Skeletal muscle tissue (tissue), 4 donors: ENCODE results near the gene SEC22A. TPM values are rescaled to one million over a fixed set of nuclear protein-coding genes. Genes with fewer than 3 reads are reported as not detected.

Experiments used
- H3K27ac ChIP-seq: one replicate; pipeline ENCODE4 v1.7.0; 2013; ENCODE audit warnings: mild to moderate bottlenecking, low read depth, low read length, inconsistent platforms
- H3K27me3 ChIP-seq, 3 donors: one replicate each; pipeline ENCODE4 v1.7.0; 2013; ENCODE audit warnings: low read length in 3 of 3; ENCODE audit not compliant: control insufficient read depth in 3 of 3, insufficient read depth in 3 of 3
- H3K36me3 ChIP-seq, 3 donors: one replicate each; pipeline ENCODE4 v1.7.0; 2013; ENCODE audit warnings: low read length in 3 of 3; ENCODE audit not compliant: control insufficient read depth in 3 of 3, insufficient read depth in 3 of 3
- H3K4me1 ChIP-seq, 3 donors: one replicate each; pipeline ENCODE4 v1.7.0; 2013; ENCODE audit warnings: low read length in 3 of 3, mild to moderate bottlenecking in 3 of 3; ENCODE audit not compliant: control insufficient read depth in 3 of 3, insufficient read depth in 3 of 3
- H3K4me3 ChIP-seq, 3 donors: one replicate each; pipeline ENCODE4 v1.7.0; 2013; ENCODE audit warnings: low read length in 3 of 3
- H3K9ac ChIP-seq, 3 donors: one replicate each; pipeline ENCODE4 v1.7.0; 2013; ENCODE audit warnings: low read length in 3 of 3, mild to moderate bottlenecking in 3 of 3, moderate library complexity in 2 of 3, low read depth in 1 of 3
- H3K9me3 ChIP-seq, 3 donors: one replicate each; pipeline ENCODE4 v1.7.0; 2013; ENCODE audit warnings: low read length in 3 of 3; ENCODE audit not compliant: control insufficient read depth in 3 of 3
- total RNA-seq: library from RNA; depleted of rRNA; stranded (reverse); fragments of >200 nt; gene quantifications from one replicate; pipeline ENCODE4 v1.2.3, GENCODE V29; 2014
- donor health status: Osteomylitis.

SEC22A gene
- total RNA-seq, 1 donor from 2014 or later: 54.8 TPM

DNA sequence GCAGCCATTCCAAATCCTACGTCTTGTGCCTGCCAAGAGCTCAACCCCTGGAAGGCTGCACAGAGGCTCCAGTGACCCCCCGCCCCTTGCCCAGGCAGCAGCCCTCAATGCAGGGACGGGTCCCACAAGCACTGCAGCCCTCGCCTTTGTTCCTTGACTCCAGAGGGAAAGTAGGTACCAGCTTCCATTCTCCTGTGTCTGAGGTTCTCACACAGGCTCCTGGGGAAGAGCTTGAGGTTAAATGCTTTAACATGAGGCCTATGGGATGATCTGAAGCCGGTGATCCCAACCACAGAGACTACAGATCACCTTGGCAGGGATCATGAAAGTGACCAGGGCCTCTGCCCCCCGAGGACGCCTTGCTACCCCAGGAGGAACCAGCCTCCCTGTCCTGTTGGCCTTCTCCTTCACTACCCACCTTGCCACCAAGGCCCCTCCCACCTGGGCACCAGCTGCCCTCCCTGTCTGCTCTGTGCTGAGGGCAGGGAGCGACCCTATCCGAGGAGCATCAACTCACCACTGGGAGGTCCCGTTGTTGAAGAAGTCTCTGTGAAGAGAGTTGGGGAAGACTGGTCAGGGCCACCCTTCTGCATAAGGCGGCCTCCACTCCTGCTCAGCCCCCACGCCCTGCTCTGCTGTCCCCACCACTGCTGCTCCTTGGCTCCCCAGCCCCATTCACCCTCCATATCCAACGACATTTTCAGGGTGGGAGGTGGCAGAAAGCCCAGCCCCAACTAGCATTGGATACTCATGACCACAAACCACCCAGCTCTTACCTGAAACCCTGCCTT lies 95.3 kb downstream of the SEC22A start:
- Histone ChIP-seq H3K9me3 (no peaks in the 10 kb centered on the region), H3K36me3 (peaks cover 0 to 2% (median 0%) of the 10 kb centered on the region in 3 donors), H3K9ac (no peak overlapping the region), H3K27ac (no peak overlapping the region), H3K27me3 (peaks cover 0 to 18% (median 13%) of the 10 kb centered on the region in 3 donors), H3K4me1 (no peaks in the 10 kb centered on the region), H3K4me3 (no peak overlapping the region)

DNA sequence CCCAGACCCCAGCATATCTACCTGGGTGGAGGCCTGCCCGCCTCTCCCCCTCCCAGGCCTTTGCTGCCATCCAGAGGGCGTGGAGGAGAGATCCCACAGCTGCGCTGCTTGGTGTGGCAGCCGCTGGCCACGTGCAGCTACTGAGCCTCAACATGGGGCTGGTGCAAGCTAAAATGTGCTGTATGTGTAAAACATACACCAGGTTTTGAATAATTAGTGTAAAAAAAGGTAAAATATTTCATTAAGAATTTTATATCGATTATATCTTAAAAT lies 95.8 kb downstream of the SEC22A start:
- H3K9me3 ChIP-seq: no peaks in the 10 kb centered on the region
- no peak overlapping the region for H3K27ac ChIP-seq
- no peaks in the 10 kb centered on the region for H3K4me1 ChIP-seq
- peaks cover 0 to 13% (median 9%) of the 10 kb centered on the region in 3 donors for H3K27me3 ChIP-seq
- H3K9ac ChIP-seq: no peak overlapping the region
- peaks cover 0 to 2% (median 0%) of the 10 kb centered on the region in 3 donors for H3K36me3 ChIP-seq
- H3K4me3 ChIP-seq: no peak overlapping the region

DNA sequence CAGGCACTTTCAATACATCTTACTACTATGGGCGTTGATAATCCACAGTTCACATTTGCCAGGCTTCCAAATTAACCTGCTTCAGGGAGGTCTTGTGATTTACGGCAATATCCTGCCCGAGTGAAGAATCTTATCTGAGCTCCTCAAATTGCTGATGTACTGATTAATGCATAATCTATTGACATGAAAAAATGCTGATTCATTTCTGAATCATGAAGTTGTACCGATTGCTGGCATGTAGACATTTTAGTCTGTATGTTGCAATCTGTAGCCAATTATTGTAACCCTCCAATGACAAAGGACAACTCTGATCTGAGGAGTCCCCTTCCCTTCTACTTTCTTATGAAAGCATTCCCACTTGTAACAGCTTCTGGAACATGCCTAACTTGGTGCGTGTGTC lies 97.2 kb downstream of the SEC22A start:
- Histone ChIP-seq H3K4me1 (no peaks in the 10 kb centered on the region), H3K9me3 (no peaks in the 10 kb centered on the region), H3K27ac (no peak overlapping the region), H3K27me3 (peaks cover 0 to 12% (median 9%) of the 10 kb centered on the region in 3 donors), H3K36me3 (peaks cover 0 to 2% (median 0%) of the 10 kb centered on the region in 3 donors), H3K4me3 (no peak overlapping the region), H3K9ac (no peak overlapping the region)

DNA sequence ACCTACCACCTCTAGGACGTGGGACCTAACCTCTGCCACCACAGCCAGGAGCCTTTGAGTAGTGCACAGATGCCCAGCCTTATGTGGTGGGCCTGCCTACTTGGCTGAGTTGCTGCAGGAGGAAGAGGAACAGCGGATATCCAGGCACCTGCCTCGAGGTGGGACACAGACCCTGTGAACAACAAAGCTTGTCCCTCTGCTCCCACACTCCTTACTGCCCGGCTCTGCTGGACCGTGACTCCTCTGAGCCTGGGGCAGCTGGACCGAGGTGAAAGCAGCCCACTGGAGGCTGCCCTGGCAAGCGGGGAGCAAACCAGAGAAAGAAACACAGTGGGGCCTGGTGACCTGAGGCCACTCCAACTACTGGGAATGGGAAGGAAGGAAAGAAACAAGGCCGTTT lies 97.8 kb downstream of the SEC22A start:
- Histone ChIP-seq H3K4me3 (no peak overlapping the region), H3K9me3 (no peaks in the 10 kb centered on the region), H3K27me3 (peaks cover 0 to 12% (median 9%) of the 10 kb centered on the region in 3 donors), H3K9ac (no peak overlapping the region), H3K4me1 (no peaks in the 10 kb centered on the region), H3K36me3 (peaks cover 0 to 2% (median 0%) of the 10 kb centered on the region in 3 donors), H3K27ac (no peak overlapping the region)

DNA sequence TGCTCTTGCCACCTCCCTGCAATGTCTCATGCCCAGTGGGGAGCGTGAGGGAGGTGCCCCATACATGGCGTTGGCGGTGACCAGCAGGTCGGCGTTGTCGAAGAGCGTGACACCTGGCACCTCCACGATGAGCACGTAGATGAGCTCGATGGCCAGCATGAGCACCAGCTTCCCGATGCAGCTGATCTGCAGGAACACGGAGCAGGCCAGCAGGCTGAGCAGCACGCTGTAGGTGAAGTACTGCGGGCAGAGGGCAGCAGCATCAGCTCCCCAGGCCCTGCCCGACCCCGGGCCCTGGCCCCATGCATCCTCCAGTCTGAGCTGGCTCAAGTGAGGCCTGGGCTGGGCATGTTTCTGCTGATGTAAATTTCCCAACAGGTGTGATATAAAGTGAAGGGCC lies 98.3 kb downstream of the SEC22A start:
- Histone ChIP-seq H3K27me3 (peaks cover 0 to 12% (median 9%) of the 10 kb centered on the region in 3 donors), H3K36me3 (peaks cover 0 to 2% (median 0%) of the 10 kb centered on the region in 3 donors), H3K9ac (no peak overlapping the region), H3K4me1 (no peaks in the 10 kb centered on the region), H3K4me3 (no peak overlapping the region), H3K9me3 (no peaks in the 10 kb centered on the region), H3K27ac (no peak overlapping the region)

DNA sequence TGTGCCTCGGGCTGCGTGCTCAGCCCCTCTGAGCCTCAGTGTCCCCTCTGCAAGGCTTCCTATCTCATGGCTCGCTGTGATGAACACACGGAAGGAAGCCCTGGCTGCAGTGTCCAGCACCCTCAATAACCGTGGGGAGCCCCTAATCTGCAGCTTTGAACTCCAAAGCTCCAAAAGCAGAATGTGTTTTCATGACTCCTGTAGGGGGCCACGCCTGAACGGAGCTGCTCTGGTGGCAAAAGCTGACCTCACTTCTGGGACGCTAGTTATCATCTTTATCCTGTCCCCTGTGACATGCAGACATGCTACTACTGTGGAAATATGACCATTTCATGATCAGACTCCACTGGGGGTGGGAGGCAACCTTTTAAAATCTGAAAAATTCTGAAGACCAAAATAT lies 98.8 kb downstream of the SEC22A start:
- Histone ChIP-seq H3K9ac (no peak overlapping the region), H3K36me3 (peaks cover 0 to 2% (median 0%) of the 10 kb centered on the region in 3 donors)

DNA sequence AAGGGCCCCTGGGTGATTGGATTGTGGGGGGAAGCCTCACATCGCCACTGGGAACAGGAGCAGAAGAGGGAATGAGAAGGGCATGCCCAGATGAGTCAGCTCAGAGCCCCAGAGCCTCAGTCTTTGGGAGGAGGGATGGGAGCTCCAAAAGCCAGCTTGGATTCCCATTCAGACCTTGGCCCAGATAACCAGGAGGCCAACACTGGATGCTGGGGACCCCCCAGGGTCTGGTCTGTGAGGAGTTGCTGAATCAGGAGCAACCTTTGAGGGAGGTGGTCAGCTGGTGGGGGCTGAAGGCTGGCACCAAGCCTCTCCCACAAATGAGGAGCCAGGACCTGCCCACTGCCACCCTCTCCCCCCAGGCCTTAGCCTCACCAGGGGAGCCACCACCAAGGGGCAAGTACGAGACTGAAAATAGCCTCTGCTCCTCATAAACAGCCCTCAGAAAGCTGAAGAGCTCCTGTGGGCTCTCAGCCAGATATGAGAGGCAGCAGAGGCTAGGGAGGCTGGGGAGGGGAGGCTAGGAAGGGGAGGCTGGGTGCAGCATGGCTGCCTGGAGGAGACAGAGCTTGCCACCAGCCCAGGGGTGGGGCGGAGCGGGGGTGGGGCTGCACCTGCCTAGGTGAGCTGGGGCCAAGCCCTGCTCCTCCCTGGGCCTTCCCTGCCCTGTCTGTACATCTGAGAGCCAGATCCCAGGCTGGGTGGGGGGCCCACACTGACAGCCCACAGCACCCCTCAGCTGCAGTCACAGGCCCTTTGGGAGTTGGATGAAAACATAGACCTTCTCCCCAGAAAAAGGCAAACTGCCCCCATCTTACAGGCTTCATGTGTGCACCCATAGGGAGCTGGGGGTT lies 99.8 kb downstream of the SEC22A start:
- H3K9me3 ChIP-seq: no peaks in the 10 kb centered on the region
- no peak overlapping the region for H3K4me3 ChIP-seq
- H3K27me3 ChIP-seq: peaks cover 0 to 8% (median 3%) of the 10 kb centered on the region in 3 donors
- no peaks in the 10 kb centered on the region for H3K4me1 ChIP-seq
- no peak overlapping the region for H3K9ac ChIP-seq
- H3K36me3 ChIP-seq: peaks cover 0 to 2% (median 0%) of the 10 kb centered on the region in 3 donors
- no peak overlapping the region for H3K27ac ChIP-seq

More for the DNA sequence above, 98.8 kb downstream of the SEC22A start:
- H3K27ac ChIP-seq: no peak overlapping the region
- H3K4me1 ChIP-seq: no peaks in the 10 kb centered on the region
- H3K9me3 ChIP-seq: no peaks in the 10 kb centered on the region
- H3K4me3 ChIP-seq: no peak overlapping the region
- H3K27me3 ChIP-seq: peaks cover 0 to 8% (median 7%) of the 10 kb centered on the region in 3 donors

DNA sequence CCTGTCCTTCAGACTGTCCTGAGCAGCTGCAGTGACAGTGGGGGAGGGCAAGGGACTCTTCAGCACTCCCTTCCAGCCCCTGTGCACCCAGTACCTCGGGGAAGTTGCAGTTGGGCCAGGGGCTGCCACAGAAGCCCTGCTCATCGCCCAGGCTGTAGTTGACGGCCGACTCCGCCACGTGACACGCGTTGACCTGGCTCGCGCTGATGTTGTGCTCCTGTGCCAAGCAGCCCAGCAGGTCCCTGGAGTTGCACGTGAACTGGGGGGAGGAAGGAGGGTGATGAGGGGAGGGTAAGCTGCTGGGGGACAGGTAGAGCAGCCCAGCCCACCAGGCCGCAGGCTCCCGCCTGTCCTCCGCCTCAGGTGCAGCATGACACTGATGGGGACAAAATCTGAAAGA lies 101.2 kb downstream of the SEC22A start:
- H3K9me3 ChIP-seq: no peaks in the 10 kb centered on the region
- no peak overlapping the region for H3K27ac ChIP-seq
- H3K4me1 ChIP-seq: no peaks in the 10 kb centered on the region
- no peak overlapping the region for H3K9ac ChIP-seq
- H3K4me3 ChIP-seq: no peak overlapping the region
- H3K27me3 ChIP-seq: peaks cover 0 to 8% (median 3%) of the 10 kb centered on the region in 3 donors
- peaks cover 0 to 2% (median 0%) of the 10 kb centered on the region in 3 donors for H3K36me3 ChIP-seq

DNA sequence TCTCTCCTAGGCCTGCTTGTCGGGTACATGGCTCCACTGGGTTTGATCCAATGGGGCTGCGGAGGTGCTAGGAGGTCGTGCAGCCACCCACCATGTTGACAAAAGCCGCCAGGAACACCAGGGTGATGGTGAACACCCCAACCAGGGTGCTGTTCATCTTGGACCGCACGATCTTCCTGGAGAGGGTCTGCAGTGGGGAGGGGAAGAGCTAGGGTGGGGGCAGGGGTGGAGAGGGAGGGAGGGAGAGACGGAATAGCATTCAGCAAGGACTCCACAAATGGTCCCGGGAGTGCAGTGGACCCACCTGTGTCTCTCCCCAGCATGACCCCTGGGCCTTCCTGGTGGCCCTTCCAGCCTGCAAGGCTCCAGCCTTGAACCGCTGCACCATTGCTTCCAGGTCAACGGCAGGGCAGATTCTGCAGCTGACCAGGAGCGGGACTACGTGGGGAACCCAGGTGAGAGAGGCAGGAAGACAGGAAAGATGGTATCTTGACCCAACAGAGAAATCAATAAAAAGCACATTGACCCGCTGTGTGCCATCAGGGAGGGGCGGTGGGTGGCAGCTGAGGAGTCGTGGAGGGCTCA lies 102.3 kb downstream of the SEC22A start:
- H3K9me3 ChIP-seq: no peaks in the 10 kb centered on the region
- H3K4me1 ChIP-seq: no peaks in the 10 kb centered on the region
- H3K36me3 ChIP-seq: peaks cover 0 to 2% (median 0%) of the 10 kb centered on the region in 3 donors
- no peak overlapping the region for H3K9ac ChIP-seq
- H3K27ac ChIP-seq: no peak overlapping the region
- H3K4me3 ChIP-seq: no peak overlapping the region
- H3K27me3 ChIP-seq: peaks cover 0 to 8% (median 3%) of the 10 kb centered on the region in 3 donors
